ENCODE data around the gene ANO9.

Gene ANO9

GRCh38 chr11:475941-476340, 34.1 kb upstream of the ANO9 start:
- TF ChIP-seq CTCF (IDR thresholded peaks at IDR 0.05): no peak

- TF ChIP-seq CTCF (IDR thresholded peaks at IDR 0.05): no peak
These were observed 33.2 kb upstream of the ANO9 start for GRCh38 chr11:474914-475506.

GRCh38 chr11:473962-474785, 32.4 kb upstream of the ANO9 start:
- TF ChIP-seq CTCF (IDR thresholded peaks at IDR 0.05): no peak

- TF ChIP-seq CTCF (IDR thresholded peaks at IDR 0.05): no peak
These were observed 31.6 kb upstream of the ANO9 start for GRCh38 chr11:473415-473814.

- no peak for TF ChIP-seq CTCF (IDR thresholded peaks at IDR 0.05)
These were observed 31.0 kb upstream of the ANO9 start for GRCh38 chr11:472816-473215.

- TF ChIP-seq CTCF (IDR thresholded peaks at IDR 0.05): no peak
These were observed 30.5 kb upstream of the ANO9 start for GRCh38 chr11:472272-472671.

- no peak for TF ChIP-seq CTCF (IDR thresholded peaks at IDR 0.05)
These were observed 29.8 kb upstream of the ANO9 start for GRCh38 chr11:471468-472145.
